ENCODE data around the gene GFI1. TPM values are rescaled to one million over a fixed set of nuclear protein-coding genes. Genes with fewer than 3 reads are reported as not detected.
"Not testable (repeated sequence)": the region's sequence is repeated elsewhere in the genome, so short reads cannot be mapped to it uniquely, and the experiment has no call there.

GFI1 gene
- total RNA-seq, 4 donors from 2014 or later: 0.30 to 1.3 (median 1.1) TPM

- Histone ChIP-seq H3K36me3 (no peaks in the 10 kb centered on the region), H3K27ac (no peak overlapping the region), H3K27me3 (no peaks in the 10 kb centered on the region), H3K4me3 (no peak overlapping the region), H3K4me1 (no peaks in the 10 kb centered on the region), H3K9me3 (no peaks in the 10 kb centered on the region)
- no peak for TF ChIP-seq CTCF (IDR thresholded peaks at IDR 0.05)
- no peak for TF ChIP-seq EP300 (IDR thresholded peaks at IDR 0.05)
- TF ChIP-seq POLR2A (IDR thresholded peaks at IDR 0.05): no peak
- no peak for DNase-seq (ENCODE audit: low spot score in 2 of 2)
- 81 to 86% methylated on average over 5 of the region's 5 CpGs for WGBS, 2 donors
Measured at GRCh38 chr1:92442351-92442750, 44.4 kb downstream of the GFI1 start.

GRCh38 chr1:92441697-92442342 lies 44.9 kb downstream of the GFI1 start:
- H3K4me1 ChIP-seq: no peaks in the 10 kb centered on the region
- 67 to 79% methylated on average over 32 of the region's 32 CpGs for WGBS, 2 donors
- no peak overlapping the region for H3K27ac ChIP-seq
- H3K4me3 ChIP-seq: no peak overlapping the region
- H3K36me3 ChIP-seq: no peaks in the 10 kb centered on the region
- no peaks in the 10 kb centered on the region for H3K27me3 ChIP-seq
- DNase-seq (ENCODE audit: low spot score in 2 of 2): no peak
- peaks cover 0 to 2% (median 0%) of the 10 kb centered on the region in 4 donors for H3K9me3 ChIP-seq
- TF ChIP-seq POLR2A (IDR thresholded peaks at IDR 0.05) (no peak), EP300 (IDR thresholded peaks at IDR 0.05) (no peak), CTCF (IDR thresholded peaks at IDR 0.05) (no peak)

- Histone ChIP-seq H3K36me3 (no peaks in the 10 kb centered on the region), H3K27me3 (no peaks in the 10 kb centered on the region), H3K4me1 (no peaks in the 10 kb centered on the region), H3K9me3 (peaks cover 0 to 7% (median 0%) of the 10 kb centered on the region in 4 donors), H3K4me3 (no peak overlapping the region), H3K27ac (no peak overlapping the region)
- 88 to 89% methylated on average over 9 of the region's 9 CpGs for WGBS, 2 donors
- no peak for TF ChIP-seq POLR2A (IDR thresholded peaks at IDR 0.05)
- no peak for TF ChIP-seq EP300 (IDR thresholded peaks at IDR 0.05)
- no peak for TF ChIP-seq CTCF (IDR thresholded peaks at IDR 0.05)
- DNase-seq (ENCODE audit: low spot score in 2 of 2): no peak
Measured at GRCh38 chr1:92441316-92441696, 45.4 kb downstream of the GFI1 start.

- H3K4me3 ChIP-seq: no peak overlapping the region
- H3K36me3 ChIP-seq: no peaks in the 10 kb centered on the region
- 65 to 81% methylated on average over 1 of the region's 1 CpG for WGBS, 2 donors
- H3K9me3 ChIP-seq: peaks cover 0 to 12% (median 0%) of the 10 kb centered on the region in 4 donors
- no peak for DNase-seq (ENCODE audit: low spot score in 2 of 2)
- no peak overlapping the region for H3K27ac ChIP-seq
- TF ChIP-seq CTCF (IDR thresholded peaks at IDR 0.05) (no peak), EP300 (IDR thresholded peaks at IDR 0.05) (no peak), POLR2A (IDR thresholded peaks at IDR 0.05) (no peak)
- H3K27me3 ChIP-seq: no peaks in the 10 kb centered on the region
- no peaks in the 10 kb centered on the region for H3K4me1 ChIP-seq
Measured at GRCh38 chr1:92439291-92439690, 47.4 kb downstream of the GFI1 start.

- not testable (repeated sequence) for DNase-seq (ENCODE audit: low spot score in 2 of 2); H3K4me3 ChIP-seq; H3K27me3 ChIP-seq; H3K27ac ChIP-seq; H3K36me3 ChIP-seq; H3K4me1 ChIP-seq
- WGBS, 2 donors: 86 to 89% methylated on average over 1 of the region's 1 CpG
- peaks cover 0 to 18% (median 0%) of the 10 kb centered on the region in 4 donors for H3K9me3 ChIP-seq
Measured at GRCh38 chr1:92434572-92434971, 52.2 kb downstream of the GFI1 start.

Data from tibial nerve (tissue), 4 donors.